HK-2 (cell line): Measurements from ENCODE around the gene OLFML3.
"Not testable (repeated sequence)": the region's sequence is repeated elsewhere in the genome, so short reads cannot be mapped to it uniquely, and the experiment has no call there.

ENCODE experiments used
- DNase-seq: peaks from one replicate; pipeline ENCODE4 v3.0.0-alpha.2; 2018; ENCODE audit not compliant: unreplicated experiment

Gene OLFML3

GRCh38 chr1:113991467-113991997 is 12.3 kb downstream of the OLFML3 start:
- DNase-seq: no peak

- no peak for DNase-seq
These were observed 13.8 kb downstream of the OLFML3 start for GRCh38 chr1:113993072-113993471.

GRCh38 chr1:113993766-113994165 is 14.5 kb downstream of the OLFML3 start:
- DNase-seq: no peak

- DNase-seq: no peak
These were observed 16.1 kb downstream of the OLFML3 start for GRCh38 chr1:113995382-113995781.

GRCh38 chr1:113998361-113998760 is 19.1 kb downstream of the OLFML3 start:
- DNase-seq: no peak

- DNase-seq: no peak
These were observed 20.0 kb downstream of the OLFML3 start for GRCh38 chr1:113999233-113999632.

GRCh38 chr1:113999799-114000198 is 20.5 kb downstream of the OLFML3 start:
- DNase-seq: no peak

- DNase-seq: no peak
These were observed 21.1 kb downstream of the OLFML3 start for GRCh38 chr1:114000406-114000805.

GRCh38 chr1:114002492-114003239 is 23.4 kb downstream of the OLFML3 start:
- no peak for DNase-seq

GRCh38 chr1:114003431-114003830 is 24.2 kb downstream of the OLFML3 start:
- DNase-seq: no peak

GRCh38 chr1:114006825-114007224 is 27.6 kb downstream of the OLFML3 start:
- not testable (repeated sequence) for DNase-seq

- no peak for DNase-seq
These were observed 29.2 kb downstream of the OLFML3 start for GRCh38 chr1:114008480-114008941.

- no peak for DNase-seq
These were observed 29.7 kb downstream of the OLFML3 start for GRCh38 chr1:114008993-114009392.

- DNase-seq: no peak
These were observed 30.1 kb downstream of the OLFML3 start for GRCh38 chr1:114009393-114009792.

GRCh38 chr1:114010433-114011184 is 31.3 kb downstream of the OLFML3 start:
- no peak for DNase-seq

GRCh38 chr1:114011796-114012195 is 32.5 kb downstream of the OLFML3 start:
- no peak for DNase-seq

GRCh38 chr1:114015075-114015474 is 35.8 kb downstream of the OLFML3 start:
- DNase-seq: no peak

GRCh38 chr1:114019724-114020123 is 40.5 kb downstream of the OLFML3 start:
- DNase-seq: not testable (repeated sequence)

- no peak for DNase-seq
These were observed 42.4 kb downstream of the OLFML3 start for GRCh38 chr1:114021665-114022099.

- no peak for DNase-seq
These were observed 43.6 kb downstream of the OLFML3 start for GRCh38 chr1:114022877-114023276.

GRCh38 chr1:114023377-114023776 is 44.1 kb downstream of the OLFML3 start:
- no peak for DNase-seq

- no peak for DNase-seq
These were observed 44.8 kb downstream of the OLFML3 start for GRCh38 chr1:114024049-114024448.
